Gastrocnemius medialis (tissue), 4 donors: ENCODE measurements around the gene PLAGL2. TPM values are rescaled to one million over a fixed set of nuclear protein-coding genes. Genes with fewer than 3 reads are reported as not detected.
"Not testable (repeated sequence)": the region's sequence is repeated elsewhere in the genome, so short reads cannot be mapped to it uniquely, and the experiment has no call there.

Experiments used
- ATAC-seq, 2 donors: fragments of 150-250 bp; one replicate each; pipeline ENCODE4 v1.9.1; 2016
- DNase-seq, 2 donors: peaks; one replicate each; pipeline ENCODE4 v3.0.0-alpha.2; 2019
- H3K27ac ChIP-seq, 4 donors: fragments of 200-600 bp; sonication (generic); 1 replicate in 1 of 4; 2 replicates in 3 of 4; pipeline ENCODE4 v1.5.1; 2016 to 2018; ENCODE audit warnings: mild to moderate bottlenecking in 2 of 4, moderate library complexity in 1 of 4
- H3K27me3 ChIP-seq, 3 donors: fragments of 200-600 bp; sonication (generic) in 2 of 3; 1 replicate in 1 of 3; 2 replicates in 2 of 3; pipeline versions ENCODE4 v1.5.1 to v1.6.0; 2016 to 2019; ENCODE audit warnings: mild to moderate bottlenecking in 1 of 3, moderate library complexity in 1 of 3
- H3K36me3 ChIP-seq, 2 donors: fragments of 200-600 bp; sonication (generic) in 1 of 2; one replicate each; pipeline ENCODE4 v1.5.1; 2017 to 2018
- H3K4me1 ChIP-seq, 2 donors: fragments of 200-600 bp; sonication (generic) in 1 of 2; one replicate each; pipeline ENCODE4 v1.5.1; 2016 to 2017; ENCODE audit warnings: mild to moderate bottlenecking in 2 of 2
- H3K4me3 ChIP-seq, 4 donors: fragments of 200-600 bp; sonication (generic) in 3 of 4; 1 replicate in 1 of 4; 2 replicates in 3 of 4; pipeline ENCODE4 v1.5.1; 2016 to 2019; ENCODE audit warnings: mild to moderate bottlenecking in 2 of 4
- H3K9me3 ChIP-seq, 3 donors: fragments of 200-600 bp; sonication (generic) in 2 of 3; 1 replicate in 1 of 3; 2 replicates in 2 of 3; pipeline ENCODE4 v1.5.1; 2016 to 2019
- POLR2A ChIP-seq, 2 donors: fragments of 450-650 bp; IDR thresholded peaks; one replicate each; pipeline ENCODE4 v1.6.1; 2017; ENCODE audit warnings: antibody characterized with exemption in 2 of 2, mild to moderate bottlenecking in 2 of 2, moderate library complexity in 2 of 2
- in situ Hi-C, 4 donors: fragments of 200-750 bp; cut with MboI; loops; one replicate each; pipeline versions ENCODE4 v1.15.0 to v1.8.0; 2017; ENCODE audit warnings: low sequenced_read_pairs in 4 of 4
- intact Hi-C: fragments of 100-400 bp; cut with DNase I; formaldehyde crosslinking; loops from one replicate; pipeline ENCODE4 v1.15.1; 2023; ENCODE audit warnings: low total_unique reads
- total RNA-seq, 4 donors: library from RNA; depleted of rRNA; stranded (reverse); fragments of >200 nt; gene quantifications; one replicate each; pipeline versions ENCODE4 v1.1.0 to v1.2.3, GENCODE V29; 2016
- TF ChIP-seq, protein P1 (sequence below), 5 experiments: fragments of 450-650 bp in 3 of 5; fragments of 200-600 bp in 2 of 5; sonication (generic) in 2 of 5; IDR thresholded peaks in 4 of 5; conservative IDR thresholded peaks in 1 of 5; 1 replicate in 4 of 5; 2 replicates in 1 of 5; pipeline ENCODE4 v1.5.1; 2016 to 2019; ENCODE audit warnings: antibody characterized with exemption in 5 of 5, mild to moderate bottlenecking in 3 of 5, moderate library complexity in 3 of 5

PLAGL2 gene
- total RNA-seq, 4 donors from 2014 or later: 1.4 to 6.5 (median 5.8) TPM

DNA sequence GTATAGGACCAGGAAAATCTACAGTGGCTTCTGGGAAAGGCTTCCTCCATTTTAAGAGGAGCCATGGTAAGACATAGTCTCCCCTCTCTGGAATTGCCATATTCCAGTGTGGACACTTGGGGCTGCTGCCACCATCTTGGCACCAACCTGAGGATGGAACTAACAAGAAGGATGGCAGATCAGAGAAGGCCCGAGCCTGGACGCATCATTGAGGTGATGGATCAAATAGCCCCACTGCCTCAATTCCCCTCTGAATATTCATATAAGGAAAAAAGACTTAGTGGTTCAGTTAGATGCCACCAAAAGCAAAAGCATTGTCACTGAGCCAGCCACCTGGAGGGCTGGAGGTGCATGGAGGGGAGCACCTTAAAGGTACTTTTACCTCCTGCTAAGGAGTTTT is 25.9 kb downstream of the PLAGL2 start:
- H3K9me3 ChIP-seq: no peaks in the 10 kb centered on the region
- no peak for TF ChIP-seq POLR2A (IDR thresholded peaks at IDR 0.05)
- TF ChIP-seq, protein P1, sequence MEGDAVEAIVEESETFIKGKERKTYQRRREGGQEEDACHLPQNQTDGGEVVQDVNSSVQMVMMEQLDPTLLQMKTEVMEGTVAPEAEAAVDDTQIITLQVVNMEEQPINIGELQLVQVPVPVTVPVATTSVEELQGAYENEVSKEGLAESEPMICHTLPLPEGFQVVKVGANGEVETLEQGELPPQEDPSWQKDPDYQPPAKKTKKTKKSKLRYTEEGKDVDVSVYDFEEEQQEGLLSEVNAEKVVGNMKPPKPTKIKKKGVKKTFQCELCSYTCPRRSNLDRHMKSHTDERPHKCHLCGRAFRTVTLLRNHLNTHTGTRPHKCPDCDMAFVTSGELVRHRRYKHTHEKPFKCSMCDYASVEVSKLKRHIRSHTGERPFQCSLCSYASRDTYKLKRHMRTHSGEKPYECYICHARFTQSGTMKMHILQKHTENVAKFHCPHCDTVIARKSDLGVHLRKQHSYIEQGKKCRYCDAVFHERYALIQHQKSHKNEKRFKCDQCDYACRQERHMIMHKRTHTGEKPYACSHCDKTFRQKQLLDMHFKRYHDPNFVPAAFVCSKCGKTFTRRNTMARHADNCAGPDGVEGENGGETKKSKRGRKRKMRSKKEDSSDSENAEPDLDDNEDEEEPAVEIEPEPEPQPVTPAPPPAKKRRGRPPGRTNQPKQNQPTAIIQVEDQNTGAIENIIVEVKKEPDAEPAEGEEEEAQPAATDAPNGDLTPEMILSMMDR (IDR thresholded peaks at IDR 0.05 in 4 of 5, conservative IDR thresholded peaks at IDR 0.05 in 1 of 5): no peak
- no peak for DNase-seq
- H3K27ac ChIP-seq: no peak overlapping the region
- no peaks in the 10 kb centered on the region for H3K27me3 ChIP-seq
- intact Hi-C loops: no loop called here
- H3K4me1 ChIP-seq: no peaks in the 10 kb centered on the region
- ATAC-seq: no peak
- H3K36me3 ChIP-seq: no peaks in the 10 kb centered on the region
- in situ Hi-C loops: no loop called here
- no peak overlapping the region for H3K4me3 ChIP-seq

DNA sequence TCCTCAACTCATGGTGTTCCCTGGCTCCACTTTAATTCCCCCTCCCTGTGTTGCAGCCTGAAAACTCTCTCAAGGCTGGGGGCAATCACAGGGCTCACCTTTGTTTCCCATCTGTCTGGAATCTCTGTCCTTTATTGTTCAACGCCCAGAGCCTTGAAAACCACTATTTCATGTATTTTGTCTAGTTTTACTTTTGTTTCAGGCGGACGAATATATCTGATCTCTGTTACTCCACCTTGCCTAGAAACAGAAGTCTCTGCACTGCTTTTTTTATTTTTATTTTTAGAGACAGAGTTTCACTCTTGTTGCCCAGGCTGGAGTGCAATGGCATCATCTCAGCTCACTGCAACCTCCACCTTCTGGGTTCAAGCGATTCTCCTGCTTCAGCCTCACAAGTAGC is 27.6 kb downstream of the PLAGL2 start:
- no peak overlapping the region for H3K4me3 ChIP-seq
- no peak for TF ChIP-seq POLR2A (IDR thresholded peaks at IDR 0.05)
- TF ChIP-seq, protein P1 (IDR thresholded peaks at IDR 0.05 in 4 of 5, conservative IDR thresholded peaks at IDR 0.05 in 1 of 5): no peak
- ATAC-seq (no peak), DNase-seq (no peak)
- intact Hi-C loops (no loop called here), in situ Hi-C loops (no loop called here)
- no peak overlapping the region for H3K27ac ChIP-seq
- no peaks in the 10 kb centered on the region for H3K4me1 ChIP-seq
- H3K36me3 ChIP-seq: no peaks in the 10 kb centered on the region
- H3K9me3 ChIP-seq: no peaks in the 10 kb centered on the region
- H3K27me3 ChIP-seq: no peaks in the 10 kb centered on the region

DNA sequence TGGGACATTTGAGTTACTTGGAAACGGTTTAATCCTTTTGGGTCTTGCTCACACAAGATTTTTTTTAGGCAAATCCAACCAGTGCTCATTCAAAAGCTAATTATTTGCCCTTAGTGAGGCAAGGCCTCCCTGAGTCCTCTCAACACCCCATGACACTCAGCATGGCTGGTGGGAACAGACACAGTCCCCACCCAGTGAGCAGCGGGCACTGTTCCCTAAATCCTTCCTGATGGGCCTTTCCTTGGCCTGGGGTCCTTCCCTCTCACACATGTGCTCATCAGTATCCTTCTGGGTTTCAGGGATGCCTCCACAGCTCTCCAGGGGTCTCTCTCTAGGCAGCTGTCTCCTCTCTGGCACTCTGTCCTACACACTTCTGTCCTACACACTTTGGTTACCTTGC is 28.0 kb downstream of the PLAGL2 start:
- DNase-seq (no peak), ATAC-seq (no peak)
- H3K27me3 ChIP-seq: no peaks in the 10 kb centered on the region
- in situ Hi-C loops: no loop called here
- H3K27ac ChIP-seq: no peak overlapping the region
- H3K9me3 ChIP-seq: no peaks in the 10 kb centered on the region
- H3K4me3 ChIP-seq: no peak overlapping the region
- no peaks in the 10 kb centered on the region for H3K36me3 ChIP-seq
- H3K4me1 ChIP-seq: no peaks in the 10 kb centered on the region
- TF ChIP-seq POLR2A (IDR thresholded peaks at IDR 0.05): no peak
- TF ChIP-seq, protein P1 (IDR thresholded peaks at IDR 0.05 in 4 of 5, conservative IDR thresholded peaks at IDR 0.05 in 1 of 5): no peak
- intact Hi-C loops: no loop called here

DNA sequence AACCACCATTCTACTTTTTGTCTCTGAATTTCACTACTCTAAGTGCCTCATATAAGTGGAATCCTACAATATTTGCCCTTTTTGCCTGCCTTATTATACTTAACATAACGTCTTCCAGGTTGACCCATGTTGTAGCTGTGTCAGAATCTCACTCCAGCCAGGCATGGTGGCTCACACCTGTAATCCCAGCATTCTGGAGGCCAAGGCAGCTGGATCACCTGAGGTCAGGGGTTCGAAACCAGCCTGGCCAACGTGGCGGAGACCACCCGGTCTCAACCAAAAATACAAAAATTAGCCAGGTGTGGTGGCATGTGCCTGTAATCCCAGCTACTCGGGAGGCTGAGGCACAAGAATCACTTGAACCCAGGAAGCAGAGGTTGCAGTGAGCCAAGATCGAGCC is 29.8 kb downstream of the PLAGL2 start:
- ATAC-seq, H3K4me3 ChIP-seq, H3K4me1 ChIP-seq, intact Hi-C loops, H3K36me3 ChIP-seq, in situ Hi-C loops, H3K27me3 ChIP-seq, DNase-seq, H3K27ac ChIP-seq, H3K9me3 ChIP-seq: not testable (repeated sequence)

DNA sequence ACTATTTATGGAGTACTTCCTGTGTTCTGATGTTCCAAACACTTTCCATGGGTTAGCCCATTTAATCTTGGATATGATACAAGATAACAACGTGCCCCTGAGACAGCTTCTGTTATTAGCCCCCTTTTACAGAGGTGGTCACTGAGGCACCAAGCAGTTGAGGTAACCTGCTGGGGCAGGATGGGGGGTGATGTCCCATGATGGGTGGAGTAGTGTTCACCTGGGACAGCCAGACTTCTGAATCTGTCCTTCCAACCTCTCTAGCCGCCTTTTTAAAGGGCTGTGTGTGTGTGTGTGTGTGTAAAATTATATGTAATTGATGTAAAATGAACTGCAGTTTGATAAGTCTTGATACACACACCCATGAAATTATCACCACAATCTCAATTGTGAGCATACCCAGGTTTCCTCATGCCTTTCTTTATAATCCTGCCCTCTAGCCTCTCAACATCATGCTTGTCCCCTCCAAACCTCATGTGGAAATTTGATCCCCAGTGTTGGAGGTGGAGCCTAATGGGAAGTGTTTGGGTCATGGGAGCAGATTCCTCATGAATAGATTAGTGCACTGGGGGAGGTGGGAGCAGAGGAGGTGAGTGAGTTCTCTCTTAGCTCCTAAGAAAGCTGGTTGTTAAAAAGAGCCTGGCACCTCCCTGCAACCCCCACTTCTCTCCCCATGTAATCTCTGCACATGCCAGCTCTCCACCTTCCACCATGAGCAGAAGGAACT is 39.2 kb downstream of the PLAGL2 start:
- Histone ChIP-seq H3K4me1 (peaks cover 0 to 15% of the 10 kb centered on the region in 2 donors), H3K27ac (no peak overlapping the region), H3K4me3 (no peak overlapping the region), H3K27me3 (no peaks in the 10 kb centered on the region), H3K9me3 (no peaks in the 10 kb centered on the region), H3K36me3 (peaks cover 0 to 28% of the 10 kb centered on the region in 2 donors)
- TF ChIP-seq, protein P1 (IDR thresholded peaks at IDR 0.05 in 4 of 5, conservative IDR thresholded peaks at IDR 0.05 in 1 of 5): no peak
- TF ChIP-seq POLR2A (IDR thresholded peaks at IDR 0.05): no peak
- ATAC-seq: no peak
- intact Hi-C loops: no loop called here
- no peak for DNase-seq
- in situ Hi-C loops: no loop called here
